Memory B cell (primary cell): Measurements from ENCODE around the gene IGF2BP3.
A peak's percentile ranks its signal among the peaks of the same experiment; 100 is the strongest.

Experiments
- ATAC-seq: fragments of 150-1000 bp; cut with Tn5 transposase; 2 replicates; pipeline ENCODE4 v1.10.0; 2021; ENCODE audit warnings: low read depth, mild to moderate bottlenecking, moderate library complexity
- DNase-seq, 2 donors: peaks; one replicate each; pipeline ENCODE4 v3.0.0; 2022; ENCODE audit warnings: low spot score in 2 of 2
- H3K27ac Mint-ChIP-seq: one replicate; pipeline ENCODE4 v1.8.0; 2022; ENCODE audit warnings: mild to moderate bottlenecking, moderate library complexity, mixed read lengths
- H3K27me3 Mint-ChIP-seq: one replicate; pipeline ENCODE4 v1.8.0; 2022; ENCODE audit warnings: mixed read lengths
- H3K36me3 Mint-ChIP-seq: one replicate; pipeline ENCODE4 v1.8.0; 2022; ENCODE audit warnings: mild to moderate bottlenecking, mixed read lengths
- H3K4me1 Mint-ChIP-seq: one replicate; pipeline ENCODE4 v1.8.0; 2022; ENCODE audit warnings: mixed read lengths
- H3K4me3 Mint-ChIP-seq: one replicate; pipeline ENCODE4 v1.8.0; 2022; ENCODE audit warnings: mild to moderate bottlenecking, moderate library complexity, mixed read lengths
- H3K9me3 Mint-ChIP-seq: one replicate; pipeline ENCODE4 v1.8.0; 2022; ENCODE audit warnings: mixed read lengths

Gene IGF2BP3

DNA sequence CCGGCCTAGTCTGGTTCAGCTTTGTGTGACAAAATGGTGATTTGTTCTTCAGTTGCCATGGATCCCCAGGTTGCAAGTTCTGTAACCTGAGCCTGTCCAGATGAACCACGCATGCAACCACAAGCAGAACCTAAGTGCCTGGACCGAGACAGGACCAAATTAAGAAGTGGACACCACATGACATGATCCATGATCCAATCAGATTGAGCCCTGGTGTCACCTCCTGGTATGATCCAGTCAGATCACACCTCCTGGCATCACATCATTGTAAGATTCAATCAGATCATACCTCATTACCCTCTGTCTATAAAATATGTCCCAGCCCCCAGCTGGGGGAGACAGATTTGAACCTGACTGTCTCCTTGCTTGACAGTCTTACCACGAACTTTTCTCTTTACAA lies 101.2 kb downstream of the IGF2BP3 start:
- H3K27ac Mint-ChIP-seq, result no peak overlapping the region
- no peak overlapping the region for H3K4me3 Mint-ChIP-seq
- H3K27me3 Mint-ChIP-seq, result peaks cover 8% of the 10 kb centered on the region
- peaks cover 29% of the 10 kb centered on the region for H3K4me1 Mint-ChIP-seq
- no peak for ATAC-seq
- no peaks in the 10 kb centered on the region for H3K9me3 Mint-ChIP-seq
- H3K36me3 Mint-ChIP-seq, result no peaks in the 10 kb centered on the region
- DNase-seq, result no peak

DNA sequence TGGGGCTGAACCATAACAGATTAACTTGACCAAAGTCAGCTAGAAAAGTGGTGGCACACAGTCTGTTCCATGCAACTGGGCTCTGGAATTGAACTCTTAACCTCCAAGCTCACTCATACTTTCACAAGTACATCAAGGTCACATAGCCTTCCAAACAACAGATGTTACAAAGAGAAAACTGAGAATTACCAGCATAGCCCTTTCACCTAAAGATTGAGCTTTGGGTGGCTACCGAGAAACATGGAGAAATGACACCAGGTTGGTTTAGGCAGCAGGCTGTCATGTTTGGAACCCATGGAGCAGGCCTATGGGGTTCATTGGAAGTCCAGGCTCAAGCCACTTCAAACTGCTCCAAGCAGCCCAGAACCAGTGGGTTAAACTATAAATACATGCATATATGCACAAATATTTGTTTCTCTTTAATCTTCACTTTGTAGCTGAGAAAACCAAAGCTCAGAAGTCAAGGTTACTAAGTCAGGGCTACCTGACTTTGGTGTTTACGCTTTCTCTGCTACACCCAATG lies 112.1 kb downstream of the IGF2BP3 start:
- H3K27ac Mint-ChIP-seq, result no peak overlapping the region
- DNase-seq (no peak), ATAC-seq (no peak)
- H3K36me3 Mint-ChIP-seq, result no peaks in the 10 kb centered on the region
- peaks cover 4% of the 10 kb centered on the region for H3K4me1 Mint-ChIP-seq
- no peaks in the 10 kb centered on the region for H3K27me3 Mint-ChIP-seq
- no peaks in the 10 kb centered on the region for H3K9me3 Mint-ChIP-seq
- H3K4me3 Mint-ChIP-seq, result no peak overlapping the region

DNA sequence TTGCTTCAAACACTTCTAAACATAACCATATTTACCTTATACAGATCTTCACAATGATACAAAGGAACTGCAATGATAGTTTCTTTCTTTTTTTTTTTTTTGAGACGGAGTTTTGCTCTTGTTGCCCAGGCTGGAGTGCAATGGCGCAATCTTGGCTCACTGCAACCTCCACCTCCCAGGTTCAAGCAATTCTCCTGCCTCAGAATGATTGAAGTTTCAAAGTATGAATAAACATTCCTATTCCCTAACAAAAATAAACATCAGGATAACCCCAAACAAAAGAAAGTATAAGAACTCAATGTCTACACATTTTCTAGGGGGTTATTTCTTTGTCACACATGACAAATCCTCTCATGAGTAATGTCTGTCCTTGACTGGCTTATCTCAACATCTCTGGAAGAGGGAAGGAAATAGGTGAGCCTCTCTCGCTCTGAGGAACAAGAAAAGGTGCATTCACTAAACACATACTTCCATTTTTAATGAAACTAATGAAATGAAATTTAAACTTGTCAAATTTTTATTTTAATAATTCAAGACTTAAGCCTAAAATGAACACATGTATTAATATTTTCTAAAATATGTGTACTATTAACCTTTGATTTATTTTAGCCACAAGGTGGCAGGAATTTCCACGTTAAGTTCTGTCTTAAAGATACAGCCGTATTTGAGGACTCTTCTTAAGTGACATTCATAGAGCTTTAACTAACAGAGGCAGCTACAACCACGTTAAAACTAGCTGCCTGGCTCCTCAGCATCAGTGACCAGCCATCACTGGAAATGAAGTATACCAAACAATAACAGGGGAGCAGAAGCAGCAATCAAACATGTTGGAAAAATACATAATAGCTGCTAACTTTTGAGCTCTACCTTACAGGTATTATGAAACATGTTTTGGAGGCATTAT lies 112.8 kb downstream of the IGF2BP3 start:
- Mint-ChIP-seq H3K27ac (no peak overlapping the region), H3K9me3 (no peaks in the 10 kb centered on the region), H3K27me3 (no peaks in the 10 kb centered on the region), H3K36me3 (no peaks in the 10 kb centered on the region), H3K4me3 (no peak overlapping the region), H3K4me1 (peaks cover 8% of the 10 kb centered on the region)
- DNase-seq, result peak in 1 of 2 donors; percentile 35
- ATAC-seq, result peak; percentile 86

DNA sequence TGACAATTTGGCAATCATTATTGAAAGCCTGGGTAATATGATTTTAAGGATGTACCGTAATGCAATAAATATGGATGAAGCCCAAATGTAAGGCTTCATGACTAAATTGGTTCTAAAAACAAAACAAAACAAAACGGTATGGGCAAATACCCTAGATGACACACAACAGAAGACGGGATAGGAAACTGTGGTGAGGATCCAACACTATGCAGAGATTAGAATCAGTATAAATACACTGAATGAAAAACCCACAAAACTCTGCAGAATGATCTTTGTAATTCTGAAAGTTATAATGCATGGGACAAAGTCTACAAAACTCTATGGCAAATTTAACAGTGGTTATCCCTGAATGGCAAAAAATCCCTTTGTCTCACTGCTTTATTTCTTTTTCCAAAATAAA lies 113.6 kb downstream of the IGF2BP3 start:
- H3K9me3 Mint-ChIP-seq, result no peaks in the 10 kb centered on the region
- no peak for ATAC-seq
- H3K36me3 Mint-ChIP-seq, result no peaks in the 10 kb centered on the region
- no peaks in the 10 kb centered on the region for H3K27me3 Mint-ChIP-seq
- DNase-seq, result no peak
- no peak overlapping the region for H3K4me3 Mint-ChIP-seq
- no peak overlapping the region for H3K27ac Mint-ChIP-seq
- peaks cover 8% of the 10 kb centered on the region for H3K4me1 Mint-ChIP-seq

DNA sequence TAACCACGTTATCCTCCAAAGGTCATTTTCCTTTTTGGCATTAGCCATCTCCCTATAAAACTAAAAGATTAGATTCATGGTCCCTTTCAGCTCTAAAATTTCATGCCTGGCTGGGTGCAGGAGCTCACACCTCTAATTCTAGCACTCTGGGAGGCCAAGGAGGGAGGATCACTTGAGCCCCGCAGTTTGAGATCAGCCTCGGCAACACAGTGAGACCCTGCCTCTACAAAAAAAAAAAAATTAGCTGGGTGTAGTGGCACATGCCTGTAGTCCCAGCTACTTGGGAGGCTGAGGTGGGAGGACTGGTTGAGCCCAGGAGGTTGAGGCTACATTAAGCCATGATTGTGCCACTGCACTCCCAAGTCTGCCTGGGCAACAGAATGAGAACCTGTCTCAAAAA lies 114.1 kb downstream of the IGF2BP3 start:
- ATAC-seq (no peak), DNase-seq (no peak)
- Mint-ChIP-seq H3K27ac (no peak overlapping the region), H3K36me3 (no peaks in the 10 kb centered on the region), H3K4me3 (no peak overlapping the region), H3K27me3 (no peaks in the 10 kb centered on the region), H3K4me1 (peaks cover 8% of the 10 kb centered on the region), H3K9me3 (no peaks in the 10 kb centered on the region)

DNA sequence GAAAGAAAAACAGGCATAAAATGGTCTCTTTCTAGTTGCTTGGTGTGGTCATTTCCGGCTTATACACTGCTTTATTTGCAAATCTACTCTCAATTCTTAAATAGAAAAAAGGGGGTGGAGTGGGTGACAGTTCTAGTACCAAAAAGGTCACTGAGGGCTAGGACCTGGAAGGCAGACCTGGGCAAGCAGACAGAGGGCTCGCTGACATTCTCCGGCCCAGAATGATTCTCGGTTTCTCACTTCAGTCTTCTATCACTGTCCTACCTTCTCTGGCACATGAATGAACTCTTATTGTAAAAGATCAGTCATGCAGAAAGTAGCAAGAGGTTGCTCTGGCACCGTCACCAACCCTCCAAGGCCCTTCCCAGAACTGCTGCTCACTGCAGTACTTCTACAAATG lies 117.1 kb downstream of the IGF2BP3 start:
- Mint-ChIP-seq H3K36me3 (no peaks in the 10 kb centered on the region), H3K9me3 (no peaks in the 10 kb centered on the region), H3K27ac (peak overlapping the region; percentile 49), H3K27me3 (no peaks in the 10 kb centered on the region), H3K4me3 (no peak overlapping the region), H3K4me1 (peaks cover 8% of the 10 kb centered on the region)
- ATAC-seq (peak; percentile 57), DNase-seq (no peak)

DNA sequence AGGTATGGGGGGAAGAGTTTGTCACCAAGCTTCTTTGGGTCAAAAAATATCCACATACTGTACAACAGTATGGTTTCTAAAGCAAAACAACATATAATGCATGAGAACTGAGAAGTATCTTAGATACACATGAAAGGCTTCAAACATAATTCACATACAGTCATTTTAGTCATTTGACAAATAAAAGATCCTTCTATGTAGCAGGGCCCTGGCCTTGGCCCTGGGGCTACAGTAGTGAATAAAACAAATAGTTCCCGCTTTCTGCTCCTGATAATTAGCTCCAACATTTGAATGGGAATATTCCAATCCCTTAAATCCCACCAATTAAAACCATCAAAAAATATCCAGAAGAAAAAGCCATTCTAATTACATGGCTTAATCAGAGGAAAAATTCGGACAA lies 119.8 kb downstream of the IGF2BP3 start:
- Mint-ChIP-seq H3K27ac (no peak overlapping the region), H3K4me3 (no peak overlapping the region), H3K27me3 (no peaks in the 10 kb centered on the region), H3K36me3 (no peaks in the 10 kb centered on the region), H3K4me1 (peaks cover 23% of the 10 kb centered on the region), H3K9me3 (peaks cover 1% of the 10 kb centered on the region)
- ATAC-seq (no peak), DNase-seq (no peak)

DNA sequence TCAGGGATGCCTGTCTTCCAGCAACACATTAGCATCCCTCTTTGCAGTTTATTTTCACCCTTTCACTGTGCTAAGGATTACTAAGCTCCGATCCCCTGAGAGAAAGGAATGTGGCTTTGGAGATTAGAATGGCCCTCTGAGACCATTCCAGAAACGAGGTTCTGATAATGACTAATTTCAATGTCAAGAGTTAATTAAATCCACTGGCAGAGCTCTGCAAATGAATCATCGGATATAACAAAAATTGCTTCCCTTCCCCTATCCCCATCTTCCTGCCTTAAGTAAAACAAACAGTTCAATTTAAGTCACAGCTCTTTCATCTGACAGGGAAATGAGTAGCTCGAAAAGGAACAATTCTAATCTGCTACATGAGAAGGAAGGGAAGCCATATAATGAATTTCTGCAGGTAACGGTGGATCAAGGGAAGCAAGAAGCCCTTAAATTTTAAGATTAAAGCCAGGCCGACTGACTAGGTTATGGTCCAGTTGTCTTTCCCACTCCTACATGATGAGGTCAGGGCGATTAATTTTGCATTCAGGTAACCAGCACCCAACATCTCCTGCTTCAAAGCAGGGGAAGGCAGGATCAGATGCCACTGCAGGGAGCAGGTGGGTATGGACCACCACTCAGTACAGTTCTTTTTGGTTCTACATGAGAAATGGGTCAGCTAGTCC lies 120.7 kb downstream of the IGF2BP3 start:
- Mint-ChIP-seq H3K4me1 (peaks cover 25% of the 10 kb centered on the region), H3K27me3 (no peaks in the 10 kb centered on the region), H3K4me3 (no peak overlapping the region), H3K36me3 (no peaks in the 10 kb centered on the region), H3K27ac (no peak overlapping the region), H3K9me3 (peaks cover 1% of the 10 kb centered on the region)
- DNase-seq, result no peak
- ATAC-seq, result no peak

DNA sequence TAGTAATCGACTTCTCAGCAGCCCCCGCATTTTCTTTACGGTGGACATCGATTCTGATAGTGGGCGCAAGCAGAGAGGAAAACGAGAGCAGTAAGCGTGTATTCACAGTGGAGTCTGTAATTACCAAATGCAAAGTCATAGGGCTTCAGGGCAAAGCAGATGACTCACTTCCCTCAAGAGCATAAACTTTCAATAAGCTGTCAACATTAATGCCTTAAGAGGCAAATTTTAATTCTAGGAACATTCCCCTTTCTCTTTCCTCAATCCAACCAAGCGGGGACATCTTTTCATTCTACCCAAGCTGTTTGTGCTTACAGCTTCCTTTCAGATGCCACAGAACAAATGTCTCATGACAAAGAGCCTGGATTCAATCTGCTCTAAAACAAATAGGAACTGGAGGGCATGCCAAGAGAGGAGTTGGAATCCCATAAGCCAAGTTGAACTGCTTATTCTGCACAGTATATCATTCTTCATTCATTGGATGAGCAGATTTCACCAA lies 122.6 kb downstream of the IGF2BP3 start:
- H3K4me3 Mint-ChIP-seq, result peak overlapping the region; percentile 35
- DNase-seq (no peak), ATAC-seq (no peak)
- H3K36me3 Mint-ChIP-seq, result no peaks in the 10 kb centered on the region
- peaks cover 1% of the 10 kb centered on the region for H3K9me3 Mint-ChIP-seq
- no peaks in the 10 kb centered on the region for H3K27me3 Mint-ChIP-seq
- peak overlapping the region; percentile 62 for H3K27ac Mint-ChIP-seq
- H3K4me1 Mint-ChIP-seq, result peaks cover 20% of the 10 kb centered on the region

DNA sequence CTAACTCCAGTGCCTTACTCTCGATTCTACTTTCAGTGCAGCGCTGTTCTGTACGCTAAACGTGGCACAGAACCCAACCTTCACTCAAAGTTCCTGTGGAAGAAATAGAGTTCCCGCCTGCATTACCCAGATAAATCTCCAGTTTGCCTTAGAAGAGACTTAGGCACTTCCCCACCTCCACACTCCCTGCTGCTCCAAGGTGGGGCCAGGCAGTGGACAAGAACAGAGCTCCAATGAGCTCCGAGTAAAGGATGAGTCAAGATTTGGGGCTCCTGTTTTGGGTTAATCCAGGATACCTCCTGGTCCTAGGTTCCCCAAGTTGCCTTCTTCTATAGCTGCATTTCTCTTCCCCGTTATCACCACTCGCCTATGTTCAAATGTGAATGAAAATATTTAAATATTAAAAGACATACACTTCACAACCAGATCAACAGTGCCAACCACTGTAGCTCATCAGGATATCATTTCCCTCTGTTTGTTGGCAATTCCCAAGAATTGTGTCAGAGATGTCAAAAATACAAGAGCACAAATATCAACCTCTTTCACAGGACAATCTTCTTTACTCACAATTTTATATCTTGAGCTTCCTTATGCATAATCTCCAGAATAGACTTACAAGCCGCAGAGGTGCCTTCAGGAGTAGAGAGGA lies 123.1 kb downstream of the IGF2BP3 start:
- H3K9me3 Mint-ChIP-seq, result peaks cover 1% of the 10 kb centered on the region
- peaks cover 20% of the 10 kb centered on the region for H3K4me1 Mint-ChIP-seq
- DNase-seq, result no peak
- peak overlapping the region; percentile 62 for H3K27ac Mint-ChIP-seq
- ATAC-seq, result no peak
- H3K27me3 Mint-ChIP-seq, result no peaks in the 10 kb centered on the region
- H3K36me3 Mint-ChIP-seq, result no peaks in the 10 kb centered on the region
- H3K4me3 Mint-ChIP-seq, result peak overlapping the region; percentile 81

DNA sequence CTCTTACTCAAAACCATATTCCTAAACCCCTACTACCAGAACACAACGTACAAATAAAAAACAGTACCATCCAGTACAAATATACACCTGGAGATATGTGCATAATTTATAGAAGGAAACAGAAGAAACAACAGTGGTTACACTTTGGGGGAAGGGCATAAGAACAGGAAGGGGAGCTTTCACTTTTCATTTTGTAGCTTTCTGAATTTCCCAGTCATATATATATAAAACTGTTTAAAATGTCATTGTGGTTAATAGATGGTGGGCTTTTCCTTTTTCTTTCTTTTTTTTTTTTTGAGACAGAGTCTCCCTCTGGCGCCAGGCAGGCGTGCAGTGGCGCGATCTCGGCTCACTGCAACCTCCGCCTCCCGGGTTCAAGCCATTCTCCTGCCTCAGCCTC lies 124.0 kb downstream of the IGF2BP3 start:
- Mint-ChIP-seq H3K4me3 (peak overlapping the region; percentile 87), H3K27me3 (no peaks in the 10 kb centered on the region), H3K27ac (peak overlapping the region; percentile 62), H3K4me1 (peaks cover 20% of the 10 kb centered on the region), H3K9me3 (peaks cover 1% of the 10 kb centered on the region), H3K36me3 (no peaks in the 10 kb centered on the region)
- DNase-seq (peak in 1 of 2 donors; percentile 16), ATAC-seq (peak; percentile 93)

DNA sequence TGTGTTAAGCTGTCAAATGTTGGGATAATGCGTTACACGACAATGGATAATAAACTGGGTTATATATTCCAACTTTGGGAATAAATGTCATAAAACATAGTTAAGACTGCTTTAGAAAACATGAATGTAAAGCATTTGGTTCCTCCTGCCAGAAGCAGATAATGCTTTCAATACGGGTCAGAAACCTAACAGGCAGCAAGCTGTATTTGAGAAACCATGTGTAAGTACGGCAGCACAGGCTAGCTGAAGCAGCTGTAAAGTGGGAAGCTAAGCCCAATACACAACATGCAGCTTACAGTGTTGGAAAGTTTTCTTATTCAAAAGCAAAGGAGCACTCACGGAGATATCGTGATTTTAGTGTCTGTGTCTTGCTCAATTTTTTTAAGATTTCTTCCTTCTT lies 124.7 kb downstream of the IGF2BP3 start:
- H3K27me3 Mint-ChIP-seq, result no peaks in the 10 kb centered on the region
- peak overlapping the region; percentile 87 for H3K4me3 Mint-ChIP-seq
- H3K9me3 Mint-ChIP-seq, result peaks cover 1% of the 10 kb centered on the region
- peaks cover 20% of the 10 kb centered on the region for H3K4me1 Mint-ChIP-seq
- ATAC-seq (no peak), DNase-seq (no peak)
- peak overlapping the region; percentile 62 for H3K27ac Mint-ChIP-seq
- H3K36me3 Mint-ChIP-seq, result no peaks in the 10 kb centered on the region

DNA sequence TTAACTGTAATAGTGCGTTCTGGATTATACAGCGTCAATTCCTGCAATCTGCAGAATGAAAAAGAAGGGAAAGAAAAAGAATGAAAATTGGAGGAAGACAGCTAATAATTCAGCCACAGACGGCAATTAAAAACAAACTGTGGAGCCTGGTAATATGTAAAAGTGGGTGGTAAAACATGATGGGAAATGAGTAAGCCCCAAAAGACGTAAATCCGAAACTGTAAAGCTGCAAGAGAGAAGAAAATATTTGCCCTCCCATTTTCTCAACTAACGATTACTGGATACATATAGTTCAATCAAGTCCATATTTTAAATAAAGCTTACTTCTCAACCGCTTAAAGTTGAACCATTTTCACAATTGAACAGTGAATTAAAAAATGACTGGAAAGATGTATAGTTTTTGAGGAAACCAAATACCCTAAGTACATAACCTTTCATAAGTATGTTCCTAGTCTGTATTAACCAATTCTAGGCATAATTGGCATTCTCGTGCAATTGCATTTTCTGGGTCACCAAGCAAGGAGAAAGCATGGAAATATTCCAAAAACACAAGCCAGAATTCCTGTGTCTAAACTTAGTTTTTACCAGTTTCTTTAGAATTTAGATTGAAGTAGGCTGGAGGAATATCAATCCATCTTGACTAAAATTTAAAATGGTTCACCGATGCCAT lies 126.3 kb downstream of the IGF2BP3 start:
- H3K9me3 Mint-ChIP-seq, result peaks cover 1% of the 10 kb centered on the region
- no peak for ATAC-seq

More for the DNA sequence above, 126.3 kb downstream of the IGF2BP3 start:
- no peak for DNase-seq
- H3K27ac Mint-ChIP-seq, result no peak overlapping the region
- H3K36me3 Mint-ChIP-seq, result no peaks in the 10 kb centered on the region
- no peak overlapping the region for H3K4me3 Mint-ChIP-seq
- H3K4me1 Mint-ChIP-seq, result peaks cover 20% of the 10 kb centered on the region
- H3K27me3 Mint-ChIP-seq, result no peaks in the 10 kb centered on the region
